ENCODE measurements around the gene CUX1. TPM values are rescaled to one million over a fixed set of nuclear protein-coding genes. Genes with fewer than 3 reads are reported as not detected.

Gene CUX1
- total and polyA plus RNA-seq, 2 of the 13 experiments (the other 11 are each of a cell fraction or from before 2014, with no cell fraction given), result 13.7 to 14.9 TPM

DNA sequence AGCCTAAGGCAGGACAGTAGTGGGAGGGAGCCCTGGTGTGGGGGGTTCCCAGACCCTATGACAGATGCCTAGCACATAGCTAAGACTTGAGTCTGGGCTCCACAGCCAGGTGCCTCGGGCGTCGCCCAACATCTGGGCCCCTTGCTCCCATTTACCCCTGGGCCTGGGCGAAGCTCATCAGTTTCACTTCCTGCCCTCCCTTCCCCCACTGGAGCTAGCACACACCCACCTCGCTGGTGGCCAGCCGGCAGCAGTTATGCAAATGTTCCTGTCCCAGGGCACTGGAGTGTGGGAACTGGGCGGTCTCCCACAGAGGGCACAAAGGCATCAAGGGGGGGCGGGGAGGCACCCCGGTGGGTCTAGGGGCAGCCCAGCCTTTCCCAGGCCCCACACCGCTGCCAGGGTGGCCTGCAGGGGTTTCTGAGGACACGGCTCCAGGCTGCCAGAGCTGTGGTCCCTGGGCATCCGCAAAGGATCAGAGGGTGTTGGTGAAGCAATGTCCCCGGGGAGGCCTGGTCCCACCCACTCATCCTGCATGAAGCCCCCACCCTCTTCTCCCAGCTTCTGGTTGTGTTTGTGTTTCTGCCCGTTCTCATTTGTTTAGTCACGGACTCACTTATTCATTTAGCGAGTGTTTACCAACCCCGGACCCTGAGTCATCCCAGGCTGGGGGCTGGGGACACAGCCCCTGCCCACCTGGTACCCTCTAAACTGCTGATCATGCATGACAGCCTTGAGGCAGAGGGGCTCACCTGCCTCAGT is 489.7 kb downstream of the CUX1 start (continued):
- TF ChIP-seq, protein P1, sequence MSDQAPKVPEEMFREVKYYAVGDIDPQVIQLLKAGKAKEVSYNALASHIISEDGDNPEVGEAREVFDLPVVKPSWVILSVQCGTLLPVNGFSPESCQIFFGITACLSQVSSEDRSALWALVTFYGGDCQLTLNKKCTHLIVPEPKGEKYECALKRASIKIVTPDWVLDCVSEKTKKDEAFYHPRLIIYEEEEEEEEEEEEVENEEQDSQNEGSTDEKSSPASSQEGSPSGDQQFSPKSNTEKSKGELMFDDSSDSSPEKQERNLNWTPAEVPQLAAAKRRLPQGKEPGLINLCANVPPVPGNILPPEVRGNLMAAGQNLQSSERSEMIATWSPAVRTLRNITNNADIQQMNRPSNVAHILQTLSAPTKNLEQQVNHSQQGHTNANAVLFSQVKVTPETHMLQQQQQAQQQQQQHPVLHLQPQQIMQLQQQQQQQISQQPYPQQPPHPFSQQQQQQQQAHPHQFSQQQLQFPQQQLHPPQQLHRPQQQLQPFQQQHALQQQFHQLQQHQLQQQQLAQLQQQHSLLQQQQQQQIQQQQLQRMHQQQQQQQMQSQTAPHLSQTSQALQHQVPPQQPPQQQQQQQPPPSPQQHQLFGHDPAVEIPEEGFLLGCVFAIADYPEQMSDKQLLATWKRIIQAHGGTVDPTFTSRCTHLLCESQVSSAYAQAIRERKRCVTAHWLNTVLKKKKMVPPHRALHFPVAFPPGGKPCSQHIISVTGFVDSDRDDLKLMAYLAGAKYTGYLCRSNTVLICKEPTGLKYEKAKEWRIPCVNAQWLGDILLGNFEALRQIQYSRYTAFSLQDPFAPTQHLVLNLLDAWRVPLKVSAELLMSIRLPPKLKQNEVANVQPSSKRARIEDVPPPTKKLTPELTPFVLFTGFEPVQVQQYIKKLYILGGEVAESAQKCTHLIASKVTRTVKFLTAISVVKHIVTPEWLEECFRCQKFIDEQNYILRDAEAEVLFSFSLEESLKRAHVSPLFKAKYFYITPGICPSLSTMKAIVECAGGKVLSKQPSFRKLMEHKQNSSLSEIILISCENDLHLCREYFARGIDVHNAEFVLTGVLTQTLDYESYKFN (CRISPR knock-in tag; conservative IDR thresholded peaks at IDR 0.05), result peak; percentile 53
- TF ChIP-seq NFE2 (CRISPR knock-in tag; IDR thresholded peaks at IDR 0.05) (no peak), ZNF292 (CRISPR knock-in tag; IDR thresholded peaks at IDR 0.05; ENCODE audit: borderline replicate concordance, low read depth) (no peak), ZNF263 (CRISPR knock-in tag; IDR thresholded peaks at IDR 0.05) (no peak), TP53 (CRISPR knock-in tag; conservative IDR thresholded peaks at IDR 0.05) (no peak), HMG20A (CRISPR knock-in tag; IDR thresholded peaks at IDR 0.05; ENCODE audit: borderline replicate concordance) (no peak), SP1 (IDR thresholded peaks at IDR 0.05) (no peak), SP1 (CRISPR knock-in tag; IDR thresholded peaks at IDR 0.05) (peak; percentile 28; the same call in 1 of the 2 replicates), CBX2 (IDR thresholded peaks at IDR 0.05; ENCODE audit: low read depth, low read length) (no peak), CBX2 (CRISPR knock-in tag; IDR thresholded peaks at IDR 0.05; ENCODE audit: low read depth) (no peak), HNF4G (IDR thresholded peaks at IDR 0.05; ENCODE audit: borderline replicate concordance, low read depth, low read length) (no peak), HNF4G (CRISPR knock-in tag; IDR thresholded peaks at IDR 0.05; ENCODE audit: borderline replicate concordance, low read depth) (no peak), KLF16 (CRISPR knock-in tag; IDR thresholded peaks at IDR 0.05) (no peak), RORA (CRISPR knock-in tag; IDR thresholded peaks at IDR 0.05) (no peak)
- TF ChIP-seq, protein P2, sequence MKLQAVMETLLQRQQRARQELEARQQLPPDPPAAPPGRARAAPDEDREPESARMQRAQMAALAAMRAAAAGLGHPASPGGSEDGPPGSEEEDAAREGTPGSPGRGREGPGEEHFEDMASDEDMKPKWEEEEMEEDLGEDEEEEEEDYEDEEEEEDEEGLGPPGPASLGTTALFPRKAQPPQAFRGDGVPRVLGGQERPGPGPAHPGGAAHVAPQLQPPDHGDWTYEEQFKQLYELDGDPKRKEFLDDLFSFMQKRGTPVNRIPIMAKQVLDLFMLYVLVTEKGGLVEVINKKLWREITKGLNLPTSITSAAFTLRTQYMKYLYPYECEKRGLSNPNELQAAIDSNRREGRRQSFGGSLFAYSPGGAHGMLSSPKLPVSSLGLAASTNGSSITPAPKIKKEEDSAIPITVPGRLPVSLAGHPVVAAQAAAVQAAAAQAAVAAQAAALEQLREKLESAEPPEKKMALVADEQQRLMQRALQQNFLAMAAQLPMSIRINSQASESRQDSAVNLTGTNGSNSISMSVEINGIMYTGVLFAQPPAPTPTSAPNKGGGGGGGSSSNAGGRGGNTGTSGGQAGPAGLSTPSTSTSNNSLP (IDR thresholded peaks at IDR 0.05; ENCODE audit: low read depth, low read length), result no peak
- TF ChIP-seq, protein P3, sequence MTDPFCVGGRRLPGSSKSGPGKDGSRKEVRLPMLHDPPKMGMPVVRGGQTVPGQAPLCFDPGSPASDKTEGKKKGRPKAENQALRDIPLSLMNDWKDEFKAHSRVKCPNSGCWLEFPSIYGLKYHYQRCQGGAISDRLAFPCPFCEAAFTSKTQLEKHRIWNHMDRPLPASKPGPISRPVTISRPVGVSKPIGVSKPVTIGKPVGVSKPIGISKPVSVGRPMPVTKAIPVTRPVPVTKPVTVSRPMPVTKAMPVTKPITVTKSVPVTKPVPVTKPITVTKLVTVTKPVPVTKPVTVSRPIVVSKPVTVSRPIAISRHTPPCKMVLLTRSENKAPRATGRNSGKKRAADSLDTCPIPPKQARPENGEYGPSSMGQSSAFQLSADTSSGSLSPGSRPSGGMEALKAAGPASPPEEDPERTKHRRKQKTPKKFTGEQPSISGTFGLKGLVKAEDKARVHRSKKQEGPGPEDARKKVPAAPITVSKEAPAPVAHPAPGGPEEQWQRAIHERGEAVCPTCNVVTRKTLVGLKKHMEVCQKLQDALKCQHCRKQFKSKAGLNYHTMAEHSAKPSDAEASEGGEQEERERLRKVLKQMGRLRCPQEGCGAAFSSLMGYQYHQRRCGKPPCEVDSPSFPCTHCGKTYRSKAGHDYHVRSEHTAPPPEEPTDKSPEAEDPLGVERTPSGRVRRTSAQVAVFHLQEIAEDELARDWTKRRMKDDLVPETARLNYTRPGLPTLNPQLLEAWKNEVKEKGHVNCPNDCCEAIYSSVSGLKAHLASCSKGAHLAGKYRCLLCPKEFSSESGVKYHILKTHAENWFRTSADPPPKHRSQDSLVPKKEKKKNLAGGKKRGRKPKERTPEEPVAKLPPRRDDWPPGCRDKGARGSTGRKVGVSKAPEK (CRISPR knock-in tag; IDR thresholded peaks at IDR 0.05; ENCODE audit: borderline replicate concordance), result no peak
- TF ChIP-seq, protein P4, sequence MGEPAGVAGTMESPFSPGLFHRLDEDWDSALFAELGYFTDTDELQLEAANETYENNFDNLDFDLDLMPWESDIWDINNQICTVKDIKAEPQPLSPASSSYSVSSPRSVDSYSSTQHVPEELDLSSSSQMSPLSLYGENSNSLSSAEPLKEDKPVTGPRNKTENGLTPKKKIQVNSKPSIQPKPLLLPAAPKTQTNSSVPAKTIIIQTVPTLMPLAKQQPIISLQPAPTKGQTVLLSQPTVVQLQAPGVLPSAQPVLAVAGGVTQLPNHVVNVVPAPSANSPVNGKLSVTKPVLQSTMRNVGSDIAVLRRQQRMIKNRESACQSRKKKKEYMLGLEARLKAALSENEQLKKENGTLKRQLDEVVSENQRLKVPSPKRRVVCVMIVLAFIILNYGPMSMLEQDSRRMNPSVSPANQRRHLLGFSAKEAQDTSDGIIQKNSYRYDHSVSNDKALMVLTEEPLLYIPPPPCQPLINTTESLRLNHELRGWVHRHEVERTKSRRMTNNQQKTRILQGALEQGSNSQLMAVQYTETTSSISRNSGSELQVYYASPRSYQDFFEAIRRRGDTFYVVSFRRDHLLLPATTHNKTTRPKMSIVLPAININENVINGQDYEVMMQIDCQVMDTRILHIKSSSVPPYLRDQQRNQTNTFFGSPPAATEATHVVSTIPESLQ (CRISPR knock-in tag; conservative IDR thresholded peaks at IDR 0.05), result no peak
- TF ChIP-seq, protein P5, sequence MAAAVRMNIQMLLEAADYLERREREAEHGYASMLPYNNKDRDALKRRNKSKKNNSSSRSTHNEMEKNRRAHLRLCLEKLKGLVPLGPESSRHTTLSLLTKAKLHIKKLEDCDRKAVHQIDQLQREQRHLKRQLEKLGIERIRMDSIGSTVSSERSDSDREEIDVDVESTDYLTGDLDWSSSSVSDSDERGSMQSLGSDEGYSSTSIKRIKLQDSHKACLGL (CRISPR knock-in tag; IDR thresholded peaks at IDR 0.05), result no peak
- TF ChIP-seq, protein P6, sequence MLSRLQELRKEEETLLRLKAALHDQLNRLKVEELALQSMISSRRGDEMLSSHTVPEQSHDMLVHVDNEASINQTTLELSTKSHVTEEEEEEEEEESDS (CRISPR knock-in tag; IDR thresholded peaks at IDR 0.05; ENCODE audit: borderline replicate concordance), result no peak
